ENCODE results near the gene PSMD9. TPM values are rescaled to one million over a fixed set of nuclear protein-coding genes. Genes with fewer than 3 reads are reported as not detected.

PSMD9 gene
- total RNA-seq, 5 donors from 2014 or later (not counting 1 experiment from before 2014, with no cell fraction given), result 42.1 to 57.3 (median 48.1) TPM

DNA sequence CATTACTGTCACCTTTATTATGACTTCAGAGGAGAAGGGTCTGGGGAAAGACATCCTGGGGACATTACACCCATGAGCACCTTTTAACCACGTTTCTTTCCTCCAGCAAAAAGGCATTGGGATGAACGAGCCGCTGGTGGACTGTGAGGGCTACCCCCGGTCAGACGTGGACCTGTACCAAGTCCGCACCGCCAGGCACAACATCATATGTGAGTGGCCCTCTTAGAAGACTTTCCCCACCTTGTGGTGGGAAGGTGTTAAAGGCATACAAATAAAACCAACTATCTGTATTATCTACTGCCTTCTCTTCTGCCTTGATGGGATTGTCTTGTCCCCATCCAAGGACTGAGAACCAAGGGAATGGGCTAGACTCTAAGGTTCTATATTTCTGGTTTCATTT, 6.0 kb downstream of the PSMD9 start:
- no peak overlapping the region for H3K27ac ChIP-seq (ENCODE audit: low read length)
- peak in 3 of 4 experiments; percentile 48 to 54 (median 50) for ATAC-seq (replicated peaks in 1 of 4)
- WGBS (ENCODE audit: insufficient coverage), result no CpG with 5 or more reads among the region's 7 CpGs
- Mint-ChIP-seq H3K4me3 (peak overlapping the region in 1 of 3 donors; percentile 19), H3K9me3 (no peaks in the 10 kb centered on the region), H3K27me3 (no peaks in the 10 kb centered on the region), H3K4me1 (peaks cover 34 to 40% (median 37%) of the 10 kb centered on the region in 3 donors), H3K36me3 (peaks cover 21% of the 10 kb centered on the region), H3K27ac (peak overlapping the region; percentile 77 to 87)
- POLR2A ChIA-PET, result no interaction called here
- H3K27me3 ChIP-seq (replicated peaks in 1 of 2; ENCODE audit: control insufficient read depth in 2 of 2, extremely low read depth in 1 of 2, insufficient read depth in 2 of 2, low read length in 1 of 2), result no peaks in the 10 kb centered on the region
- CTCF ChIA-PET, result interaction anchor here in 1 of 2 donors (0.9 to 1.4 kb wide), 2 partner anchors 22 to 99 kb away, joined by 3 to 6 read pairs; no protein-coding TSS in a partner anchor
- no peaks in the 10 kb centered on the region for H3K9me3 ChIP-seq
- no peak overlapping the region for H3K4me3 ChIP-seq (ENCODE audit: control insufficient read depth in 1 of 2, extremely low read depth in 1 of 2, low read length in 1 of 2)
- H3K36me3 ChIP-seq (ENCODE audit: control insufficient read depth in 2 of 2, extremely low read depth in 1 of 2, insufficient read depth in 1 of 2, low read length in 1 of 2), result peaks cover 15 to 52% of the 10 kb centered on the region in 2 donors
- DNase-seq, result peak in 1 of 35 experiments; percentile 27
- H3K4me1 ChIP-seq (ENCODE audit: control insufficient read depth in 1 of 2, extremely low read depth in 1 of 2, insufficient read depth in 2 of 2, low read length in 2 of 2), result peaks cover 4 to 26% of the 10 kb centered on the region in 2 experiments

DNA sequence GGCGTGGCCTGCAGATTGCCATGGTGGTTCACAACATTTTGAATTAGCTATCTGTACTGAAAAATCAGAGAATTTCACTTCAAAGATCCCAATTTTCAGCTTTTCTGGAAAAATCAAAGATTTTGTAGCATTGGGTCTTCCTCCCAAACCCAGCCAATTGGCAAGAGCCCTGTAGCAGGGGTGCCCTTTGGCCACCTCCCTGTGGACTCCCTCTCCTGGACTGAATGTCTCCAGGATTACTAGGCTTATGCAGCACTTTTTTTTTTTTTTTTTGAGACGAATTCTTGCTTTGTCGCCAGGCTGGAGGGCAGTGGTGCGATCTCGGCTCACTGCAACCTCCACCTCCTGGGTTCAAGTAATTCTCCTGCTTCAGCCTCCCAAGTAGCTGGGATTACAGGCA, 9.7 kb downstream of the PSMD9 start:
- CTCF ChIA-PET, result interaction anchor here in 1 of 2 donors (0.6 kb wide), 1 partner anchor 13 kb away, joined by 11 read pairs; no protein-coding TSS in a partner anchor
- no peak overlapping the region for H3K4me3 Mint-ChIP-seq
- H3K36me3 Mint-ChIP-seq, result peaks cover 44% of the 10 kb centered on the region

DNA sequence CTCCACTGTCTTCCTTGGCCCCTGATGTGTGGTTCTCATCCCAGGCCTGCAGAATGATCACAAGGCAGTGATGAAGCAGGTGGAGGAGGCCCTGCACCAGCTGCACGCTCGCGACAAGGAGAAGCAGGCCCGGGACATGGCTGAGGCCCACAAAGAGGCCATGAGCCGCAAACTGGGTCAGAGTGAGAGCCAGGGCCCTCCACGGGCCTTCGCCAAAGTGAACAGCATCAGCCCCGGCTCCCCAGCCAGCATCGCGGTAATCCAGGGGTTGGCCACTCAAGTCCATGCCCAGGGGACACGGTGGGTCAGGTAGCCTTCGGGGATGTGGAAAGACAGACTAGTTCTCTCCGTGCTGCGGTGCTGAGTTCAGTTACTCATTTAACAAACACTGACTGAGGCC, 11.0 kb downstream of the PSMD9 start:
- Histone ChIP-seq H3K4me3 (ENCODE audit: control insufficient read depth in 1 of 2, extremely low read depth in 1 of 2, low read length in 1 of 2) (no peak overlapping the region), H3K27ac (ENCODE audit: low read length) (no peak overlapping the region), H3K9me3 (no peaks in the 10 kb centered on the region), H3K36me3 (ENCODE audit: control insufficient read depth in 2 of 2, extremely low read depth in 1 of 2, insufficient read depth in 1 of 2, low read length in 1 of 2) (peaks cover 20 to 73% of the 10 kb centered on the region in 2 donors), H3K27me3 (replicated peaks in 1 of 2; ENCODE audit: control insufficient read depth in 2 of 2, extremely low read depth in 1 of 2, insufficient read depth in 2 of 2, low read length in 1 of 2) (no peaks in the 10 kb centered on the region), H3K4me1 (ENCODE audit: control insufficient read depth in 1 of 2, extremely low read depth in 1 of 2, insufficient read depth in 2 of 2, low read length in 2 of 2) (no peaks in the 10 kb centered on the region)
- ATAC-seq (replicated peaks in 1 of 4), result no peak
- Mint-ChIP-seq H3K27me3 (no peaks in the 10 kb centered on the region), H3K36me3 (peaks cover 49% of the 10 kb centered on the region), H3K4me1 (peaks cover 4 to 7% (median 6%) of the 10 kb centered on the region in 3 donors), H3K9me3 (no peaks in the 10 kb centered on the region), H3K4me3 (no peak overlapping the region), H3K27ac (no peak overlapping the region)
- POLR2A ChIA-PET, result no interaction called here
- WGBS (ENCODE audit: insufficient coverage), result 96% methylated on average over 13 of the region's 14 CpGs
- CTCF ChIA-PET, result no interaction called here
- DNase-seq, result no peak

More for the DNA sequence above, 9.7 kb downstream of the PSMD9 start:
- Mint-ChIP-seq H3K27me3 (no peaks in the 10 kb centered on the region), H3K27ac (no peak overlapping the region), H3K4me1 (peaks cover 17 to 20% (median 19%) of the 10 kb centered on the region in 3 donors), H3K9me3 (no peaks in the 10 kb centered on the region)
- ATAC-seq (replicated peaks in 1 of 4), result no peak
- 100% methylated on average over 1 of the region's 5 CpGs for WGBS (ENCODE audit: insufficient coverage)
- POLR2A ChIA-PET, result no interaction called here
- H3K27me3 ChIP-seq (replicated peaks in 1 of 2; ENCODE audit: control insufficient read depth in 2 of 2, extremely low read depth in 1 of 2, insufficient read depth in 2 of 2, low read length in 1 of 2), result no peaks in the 10 kb centered on the region
- H3K4me3 ChIP-seq (ENCODE audit: control insufficient read depth in 1 of 2, extremely low read depth in 1 of 2, low read length in 1 of 2), result no peak overlapping the region
- H3K36me3 ChIP-seq (ENCODE audit: control insufficient read depth in 2 of 2, extremely low read depth in 1 of 2, insufficient read depth in 1 of 2, low read length in 1 of 2), result peaks cover 16 to 69% of the 10 kb centered on the region in 2 donors
- H3K9me3 ChIP-seq, result no peaks in the 10 kb centered on the region
- H3K27ac ChIP-seq (ENCODE audit: low read length), result no peak overlapping the region
- DNase-seq, result no peak
- H3K4me1 ChIP-seq (ENCODE audit: control insufficient read depth in 1 of 2, extremely low read depth in 1 of 2, insufficient read depth in 2 of 2, low read length in 2 of 2), result peaks cover 0 to 9% of the 10 kb centered on the region in 2 experiments

DNA sequence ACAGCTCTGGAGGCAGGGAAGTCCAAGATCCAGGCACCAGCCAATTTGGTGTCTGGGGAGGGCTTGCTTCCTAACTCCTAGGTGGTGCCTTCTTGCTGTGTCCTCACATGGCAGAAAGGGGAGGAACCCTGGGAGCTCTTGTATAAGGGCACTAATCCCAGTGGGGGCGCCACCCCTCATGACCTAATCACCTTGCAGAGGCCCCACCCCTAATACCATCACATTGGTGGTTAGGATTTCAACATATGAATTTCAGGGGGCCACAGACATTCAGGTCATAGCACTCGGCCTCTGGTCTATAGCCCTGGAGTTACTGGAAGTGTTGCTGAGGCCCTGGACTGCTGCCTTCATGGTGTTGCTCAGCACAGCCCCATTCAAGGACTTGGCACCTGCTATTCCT, 14.6 kb downstream of the PSMD9 start:
- 83% methylated on average over 1 of the region's 2 CpGs for WGBS (ENCODE audit: insufficient coverage)
- DNase-seq, result no peak
- Histone ChIP-seq H3K27me3 (replicated peaks in 1 of 2; ENCODE audit: control insufficient read depth in 2 of 2, extremely low read depth in 1 of 2, insufficient read depth in 2 of 2, low read length in 1 of 2) (no peaks in the 10 kb centered on the region), H3K9me3 (no peaks in the 10 kb centered on the region), H3K4me3 (ENCODE audit: control insufficient read depth in 1 of 2, extremely low read depth in 1 of 2, low read length in 1 of 2) (no peak overlapping the region), H3K4me1 (ENCODE audit: control insufficient read depth in 1 of 2, extremely low read depth in 1 of 2, insufficient read depth in 2 of 2, low read length in 2 of 2) (no peaks in the 10 kb centered on the region), H3K36me3 (ENCODE audit: control insufficient read depth in 2 of 2, extremely low read depth in 1 of 2, insufficient read depth in 1 of 2, low read length in 1 of 2) (peaks cover 5 to 56% of the 10 kb centered on the region in 2 donors), H3K27ac (ENCODE audit: low read length) (no peak overlapping the region)
- Mint-ChIP-seq H3K9me3 (no peaks in the 10 kb centered on the region), H3K27ac (no peak overlapping the region), H3K27me3 (no peaks in the 10 kb centered on the region), H3K4me1 (peaks cover 0 to under 1% (median 0%) of the 10 kb centered on the region in 3 donors), H3K4me3 (no peak overlapping the region), H3K36me3 (peaks cover 47% of the 10 kb centered on the region)
- POLR2A ChIA-PET, result interaction anchor here in 1 of 2 donors (0.6 kb wide), 1 partner anchor 256 kb away, joined by 3 read pairs; no protein-coding TSS in a partner anchor
- CTCF ChIA-PET, result no interaction called here
- no peak for ATAC-seq (replicated peaks in 1 of 4)

DNA sequence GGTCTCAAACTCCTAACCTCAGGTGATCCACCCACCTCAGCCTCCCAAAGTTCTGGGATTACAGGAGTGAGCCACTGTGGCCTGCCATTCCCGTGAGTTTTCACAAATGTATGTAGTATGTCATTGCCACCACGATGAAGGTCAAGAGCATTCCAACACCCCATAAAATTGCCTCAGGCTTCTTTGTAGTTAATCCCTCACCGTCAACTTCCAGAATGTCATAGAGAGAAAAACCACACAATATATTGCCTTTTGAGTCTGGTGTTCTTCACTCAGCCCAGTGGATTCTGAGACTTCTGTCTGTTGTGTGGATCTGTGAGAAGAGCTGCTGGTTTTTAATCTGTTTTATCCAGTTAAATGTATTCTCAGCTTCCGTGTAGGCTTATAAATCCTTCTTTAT, 17.2 kb downstream of the PSMD9 start:
- CTCF ChIA-PET, result interaction anchor here (0.6 to 1.5 kb wide), 3 partner anchors 13 to 185 kb away, joined by 3 to 13 read pairs (median 3); partner anchors contain the start of gene CFAP251 (in 1 of the 2)
- 100% methylated on average over 2 of the region's 4 CpGs for WGBS (ENCODE audit: insufficient coverage)

DNA sequence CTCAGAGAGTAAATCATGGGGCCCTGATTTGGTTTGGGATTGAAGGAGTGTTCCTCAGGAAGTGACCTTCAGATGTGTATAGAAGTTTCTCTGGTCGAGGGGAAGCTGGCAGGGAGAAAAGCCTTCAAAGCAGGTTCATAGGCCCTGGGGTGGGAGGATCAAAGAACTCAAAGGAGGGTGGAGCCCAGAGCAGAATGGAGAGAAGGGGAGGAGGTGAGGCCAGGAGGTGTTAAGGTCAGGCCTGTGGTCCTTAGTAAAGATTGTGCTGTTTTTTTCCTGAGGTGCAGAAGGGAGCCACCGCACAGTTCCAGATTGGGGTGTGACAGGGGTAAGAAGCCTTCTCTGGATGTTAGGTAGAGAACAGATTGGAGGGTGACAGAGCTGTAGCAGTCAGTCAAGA, 20.1 kb downstream of the PSMD9 start:
- peak overlapping the region; percentile 58 to 78 for H3K27ac Mint-ChIP-seq
- peaks cover 7 to 12% (median 10%) of the 10 kb centered on the region in 3 donors for H3K4me1 Mint-ChIP-seq
- peaks cover 39% of the 10 kb centered on the region for H3K36me3 Mint-ChIP-seq
- CTCF ChIA-PET, result no interaction called here
- WGBS (ENCODE audit: insufficient coverage), result 30% methylated on average over 1 of the region's 2 CpGs
- Histone ChIP-seq H3K9me3 (no peaks in the 10 kb centered on the region), H3K36me3 (ENCODE audit: control insufficient read depth in 2 of 2, extremely low read depth in 1 of 2, insufficient read depth in 1 of 2, low read length in 1 of 2) (peaks cover 0 to 29% of the 10 kb centered on the region in 2 donors), H3K27ac (ENCODE audit: low read length) (no peak overlapping the region), H3K4me1 (ENCODE audit: control insufficient read depth in 1 of 2, extremely low read depth in 1 of 2, insufficient read depth in 2 of 2, low read length in 2 of 2) (peaks cover 0 to 7% of the 10 kb centered on the region in 2 experiments), H3K4me3 (ENCODE audit: control insufficient read depth in 1 of 2, extremely low read depth in 1 of 2, low read length in 1 of 2) (no peak overlapping the region), H3K27me3 (replicated peaks in 1 of 2; ENCODE audit: control insufficient read depth in 2 of 2, extremely low read depth in 1 of 2, insufficient read depth in 2 of 2, low read length in 1 of 2) (no peaks in the 10 kb centered on the region)
- H3K4me3 Mint-ChIP-seq, result no peak overlapping the region
- DNase-seq (no peak), ATAC-seq (replicated peaks in 1 of 4) (no peak)
- H3K9me3 Mint-ChIP-seq, result no peaks in the 10 kb centered on the region
- H3K27me3 Mint-ChIP-seq, result no peaks in the 10 kb centered on the region
- POLR2A ChIA-PET, result interaction anchor here in 1 of 2 donors (0.6 kb wide), 2 partner anchors 11 to 150 kb away, joined by 3 read pairs; no protein-coding TSS in a partner anchor

More for the DNA sequence above, 17.2 kb downstream of the PSMD9 start:
- no peaks in the 10 kb centered on the region for H3K9me3 ChIP-seq
- H3K4me1 Mint-ChIP-seq, result peaks cover 7 to 8% (median 7%) of the 10 kb centered on the region in 3 donors
- H3K27me3 ChIP-seq (replicated peaks in 1 of 2; ENCODE audit: control insufficient read depth in 2 of 2, extremely low read depth in 1 of 2, insufficient read depth in 2 of 2, low read length in 1 of 2), result no peaks in the 10 kb centered on the region
- no peak overlapping the region for H3K27ac ChIP-seq (ENCODE audit: low read length)
- no peak overlapping the region for H3K4me3 ChIP-seq (ENCODE audit: control insufficient read depth in 1 of 2, extremely low read depth in 1 of 2, low read length in 1 of 2)
- H3K36me3 Mint-ChIP-seq, result peaks cover 52% of the 10 kb centered on the region
- peaks cover 0 to 5% of the 10 kb centered on the region in 2 experiments for H3K4me1 ChIP-seq (ENCODE audit: control insufficient read depth in 1 of 2, extremely low read depth in 1 of 2, insufficient read depth in 2 of 2, low read length in 2 of 2)
- no peak overlapping the region for H3K27ac Mint-ChIP-seq
- H3K27me3 Mint-ChIP-seq, result no peaks in the 10 kb centered on the region
- ATAC-seq (replicated peaks in 1 of 4) (no peak), DNase-seq (no peak)
- no peak overlapping the region for H3K4me3 Mint-ChIP-seq
- H3K9me3 Mint-ChIP-seq, result no peaks in the 10 kb centered on the region
- peaks cover 5 to 55% of the 10 kb centered on the region in 2 donors for H3K36me3 ChIP-seq (ENCODE audit: control insufficient read depth in 2 of 2, extremely low read depth in 1 of 2, insufficient read depth in 1 of 2, low read length in 1 of 2)
- POLR2A ChIA-PET, result interaction anchor here in 1 of 2 donors (1.1 kb wide), 1 partner anchor 14 kb away, joined by 3 read pairs; no protein-coding TSS in a partner anchor
